H9 (cell line): ENCODE measurements around the gene TSPAN9. TPM values are rescaled to one million over a fixed set of nuclear protein-coding genes. Genes with fewer than 3 reads are reported as not detected.

Experiments used
- DNase-seq: peaks from one replicate; pipeline ENCODE4 v3.0.0-alpha.2; 2017
- H2AFZ ChIP-seq: one replicate; pipeline ENCODE4 v1.6.1; 2013; ENCODE audit warnings: mild to moderate bottlenecking, low read length, control low read depth, moderate library complexity
- H2AK5ac ChIP-seq: 2 replicates; pipeline ENCODE4 v1.6.1; 2013; ENCODE audit warnings: low read length, control low read depth, mixed read lengths; ENCODE audit not compliant: insufficient read length
- H2BK120ac ChIP-seq: one replicate; pipeline ENCODE4 v1.6.1; 2013; ENCODE audit warnings: low read depth, mild to moderate bottlenecking, low read length, control low read depth, inconsistent platforms; ENCODE audit not compliant: poor library complexity, severe bottlenecking
- H2BK12ac ChIP-seq: 2 replicates; pipeline ENCODE4 v1.6.1; 2013; ENCODE audit warnings: low read length, control low read depth, mixed read lengths, low read depth; ENCODE audit not compliant: insufficient read length
- H2BK15ac ChIP-seq: 2 replicates; pipeline ENCODE4 v1.6.1; 2013; ENCODE audit warnings: low read depth, low read length, control low read depth
- H2BK20ac ChIP-seq: one replicate; pipeline ENCODE4 v1.6.1; 2013; ENCODE audit warnings: low read depth, mild to moderate bottlenecking, low read length, control low read depth, inconsistent platforms; ENCODE audit not compliant: poor library complexity, severe bottlenecking
- H2BK5ac ChIP-seq: 2 replicates; pipeline ENCODE4 v1.6.1; 2013; ENCODE audit warnings: low read length, control low read depth, mixed read lengths; ENCODE audit not compliant: insufficient read length
- H3K14ac ChIP-seq: 2 replicates; pipeline ENCODE4 v1.6.1; 2013; ENCODE audit warnings: low read length, control low read depth; ENCODE audit not compliant: insufficient read depth
- H3K18ac ChIP-seq: 2 replicates; pipeline ENCODE4 v1.6.1; 2013; ENCODE audit warnings: low read depth, mild to moderate bottlenecking, mixed read lengths, low read length, control low read depth; ENCODE audit not compliant: insufficient read length
- H3K23ac ChIP-seq: 2 replicates; pipeline ENCODE4 v1.6.1; 2013; ENCODE audit warnings: low read length, control low read depth, mixed read lengths, low read depth; ENCODE audit not compliant: insufficient read length
- H3K23me2 ChIP-seq: 2 replicates; pipeline ENCODE4 v1.6.1; 2013; ENCODE audit warnings: low read depth, mild to moderate bottlenecking, mixed read lengths, low read length, control low read depth; ENCODE audit not compliant: insufficient read length, poor library complexity, severe bottlenecking
- H3K27ac ChIP-seq: 2 replicates; pipeline ENCODE4 v1.5.1; 2013; ENCODE audit warnings: low read length, control low read depth, mixed read lengths, low read depth; ENCODE audit not compliant: insufficient read length
- H3K27me3 ChIP-seq: 2 replicates; pipeline ENCODE4 v1.6.1; 2013; ENCODE audit warnings: low read length, control low read depth, inconsistent platforms; ENCODE audit not compliant: insufficient read depth
- H3K4ac ChIP-seq: 2 replicates; pipeline ENCODE4 v1.6.1; 2013; ENCODE audit warnings: low read depth, mild to moderate bottlenecking, control low read depth, inconsistent platforms, low read length, moderate library complexity
- H3K4me1 ChIP-seq: 2 replicates; pipeline ENCODE4 v1.6.1; 2013; ENCODE audit warnings: low read length, control low read depth, inconsistent platforms; ENCODE audit not compliant: insufficient read depth
- H3K4me2 ChIP-seq: 2 replicates; pipeline ENCODE4 v1.6.1; 2013; ENCODE audit warnings: low read length, control low read depth, mixed read lengths; ENCODE audit not compliant: insufficient read length, insufficient read depth
- H3K56ac ChIP-seq: 2 replicates; pipeline ENCODE4 v1.6.1; 2013; ENCODE audit warnings: low read depth, mild to moderate bottlenecking, mixed read lengths, low read length, control low read depth; ENCODE audit not compliant: insufficient read length
- H3K79me1 ChIP-seq: 2 replicates; pipeline ENCODE4 v1.6.1; 2013; ENCODE audit warnings: low read depth, mild to moderate bottlenecking, moderate library complexity, low read length, control low read depth, inconsistent platforms; ENCODE audit not compliant: insufficient read depth, poor library complexity, severe bottlenecking
- H3K79me2 ChIP-seq: 2 replicates; pipeline ENCODE4 v1.6.1; 2013; ENCODE audit warnings: low read length, control low read depth, inconsistent platforms; ENCODE audit not compliant: insufficient read depth
- H3K9ac ChIP-seq: 2 replicates; pipeline ENCODE4 v1.6.1; 2013; ENCODE audit warnings: low read length, control low read depth, mixed read lengths; ENCODE audit not compliant: insufficient read length; ENCODE audit errors: extremely low read depth
- H3K9me3 ChIP-seq: one replicate; pipeline ENCODE4 v1.6.1; 2013; ENCODE audit warnings: low read depth, low read length, inconsistent platforms; ENCODE audit not compliant: control insufficient read depth
- H3T11ph ChIP-seq: one replicate; pipeline ENCODE4 v1.6.1; 2013; ENCODE audit warnings: mild to moderate bottlenecking, low read length, control low read depth, inconsistent platforms
- H4K20me1 ChIP-seq: one replicate; pipeline ENCODE4 v1.6.1; 2013; ENCODE audit not compliant: control insufficient read depth, insufficient read length, insufficient read depth
- H4K5ac ChIP-seq: 2 replicates; pipeline ENCODE4 v1.6.1; 2013; ENCODE audit warnings: low read depth, mild to moderate bottlenecking, mixed read lengths, low read length, control low read depth; ENCODE audit not compliant: insufficient read length
- H4K8ac ChIP-seq: replicated peaks from 2 replicates; pipeline ENCODE4 v1.6.1; 2013; ENCODE audit warnings: low read length, control low read depth, mixed read lengths, low read depth; ENCODE audit not compliant: insufficient read length
- H4K91ac ChIP-seq: 2 replicates; pipeline ENCODE4 v1.6.1; 2013; ENCODE audit warnings: low read depth, mild to moderate bottlenecking, moderate library complexity, mixed read lengths, low read length, control low read depth; ENCODE audit not compliant: insufficient read length
- H3K27ac Mint-ChIP-seq, 3 experiments: 2 replicates in 2 of 3; 3 replicates in 1 of 3; pipeline ENCODE4 v1.8.0; 2020 to 2021; ENCODE audit warnings: mixed read lengths in 3 of 3, mild to moderate bottlenecking in 1 of 3, moderate library complexity in 1 of 3
- H3K27me3 Mint-ChIP-seq: 2 replicates; pipeline ENCODE4 v1.8.0; 2021; ENCODE audit warnings: low read depth, mild to moderate bottlenecking, moderate library complexity, mixed read lengths
- H3K36me3 Mint-ChIP-seq, 3 experiments: 2 replicates in 2 of 3; 3 replicates in 1 of 3; pipeline ENCODE4 v1.8.0; 2020 to 2021; ENCODE audit warnings: low read depth in 3 of 3, mixed read lengths in 3 of 3; ENCODE audit not compliant: insufficient read depth in 1 of 3
- H3K4me1 Mint-ChIP-seq, 2 experiments: 2 replicates each; pipeline ENCODE4 v1.8.0; 2020; ENCODE audit warnings: mixed read lengths in 2 of 2
- H3K4me3 Mint-ChIP-seq, 2 experiments: 2 replicates in 1 of 2; 3 replicates in 1 of 2; pipeline ENCODE4 v1.8.0; 2020 to 2021; ENCODE audit warnings: mild to moderate bottlenecking in 2 of 2, mixed read lengths in 2 of 2, moderate library complexity in 1 of 2
- H3K9me3 Mint-ChIP-seq, 2 experiments: 2 replicates in 1 of 2; 3 replicates in 1 of 2; pipeline ENCODE4 v1.8.0; 2020; ENCODE audit warnings: mild to moderate bottlenecking in 2 of 2, mixed read lengths in 2 of 2, moderate library complexity in 1 of 2
- CTCF ChIP-seq: fragments of 200-600 bp; sonication (generic); conservative IDR thresholded peaks from 3 replicates; pipeline ENCODE4 v1.8.0; 2021; ENCODE audit warnings: antibody characterized with exemption, mild to moderate bottlenecking
- WGBS: extraction: QIAGEN DNeasy Blood & Tissue Kit; methylation state at CpG from one replicate; pipeline ENCODE4 v1.1.7; 2013; ENCODE audit warnings: missing lambda C conversion rate, low lambda C conversion rate, mixed read lengths; ENCODE audit not compliant: insufficient read length; ENCODE audit errors: extremely low coverage; 5-methylcytosine and 5-hydroxymethylcytosine counted together
- total RNA-seq: library from RNA; stranded (reverse); gene quantifications from 2 replicates; pipeline ENCODE4 v1.2.1, GENCODE V29; 2021

The TSPAN9 gene
- total RNA-seq, 1 experiment from 2014 or later = 19.0 TPM

GRCh38 chr12:3106579-3106978 is 29.4 kb downstream of the TSPAN9 start:
- Histone ChIP-seq H4K20me1 (peaks cover 3% of the 10 kb centered on the region), H4K8ac (no peak overlapping the region), H4K91ac (no peak overlapping the region), H3K9ac (no peak overlapping the region), H3K14ac (no peak overlapping the region), H3K27me3 (no peaks in the 10 kb centered on the region), H3K23me2 (no peaks in the 10 kb centered on the region), H2AK5ac (no peak overlapping the region), H3K9me3 (no peaks in the 10 kb centered on the region), H2BK120ac (no peak overlapping the region), H2BK20ac (no peak overlapping the region), H4K5ac (no peak overlapping the region), H3K79me1 (no peaks in the 10 kb centered on the region), H3K18ac (no peak overlapping the region), H2AFZ (no peak overlapping the region), H3K27ac (no peak overlapping the region), H3K4me2 (no peak overlapping the region), H2BK12ac (no peak overlapping the region), H3K4me1 (no peaks in the 10 kb centered on the region), H3K56ac (no peak overlapping the region), H2BK5ac (no peak overlapping the region), H3T11ph (no peak overlapping the region), H3K23ac (no peak overlapping the region), H2BK15ac (no peak overlapping the region), H3K4ac (no peak overlapping the region), H3K79me2 (no peaks in the 10 kb centered on the region)
- TF ChIP-seq CTCF = no peak
- DNase-seq = no peak
- H3K27ac Mint-ChIP-seq = no peak overlapping the region
- WGBS = no CpG with 5 or more reads among the region's 7 CpGs
- peaks cover 27 to 38% of the 10 kb centered on the region in 2 experiments for H3K4me1 Mint-ChIP-seq
- no peak overlapping the region for H3K4me3 Mint-ChIP-seq
- H3K36me3 Mint-ChIP-seq = no peaks in the 10 kb centered on the region; a peak in 1 of 7 replicates
- no peaks in the 10 kb centered on the region for H3K9me3 Mint-ChIP-seq
- H3K27me3 Mint-ChIP-seq = no peaks in the 10 kb centered on the region
